Chondrocyte (in vitro differentiated cells): ENCODE results near the gene LGALS7B. TPM values are rescaled to one million over a fixed set of nuclear protein-coding genes. Genes with fewer than 3 reads are reported as not detected.

Source experiments
- DNase-seq: peaks from one replicate; pipeline ENCODE4 v3.0.0; 2021; ENCODE audit warnings: mixed read lengths, low spot score
- H3K27ac Mint-ChIP-seq: one replicate; pipeline ENCODE4 v1.8.0; 2021; ENCODE audit warnings: mild to moderate bottlenecking, moderate library complexity, mixed read lengths; ENCODE audit not compliant: unreplicated experiment
- H3K27me3 Mint-ChIP-seq: 2 replicates; pipeline ENCODE4 v1.8.0; 2021; ENCODE audit warnings: low read depth, mixed read lengths
- H3K36me3 Mint-ChIP-seq: 2 replicates; pipeline ENCODE4 v1.8.0; 2021; ENCODE audit warnings: low read depth, mixed read lengths
- H3K4me1 Mint-ChIP-seq: 2 replicates; pipeline ENCODE4 v1.8.0; 2021; ENCODE audit warnings: low read depth, mild to moderate bottlenecking, mixed read lengths
- H3K4me3 Mint-ChIP-seq: one replicate; pipeline ENCODE4 v1.8.0; 2021; ENCODE audit warnings: mild to moderate bottlenecking, moderate library complexity, mixed read lengths; ENCODE audit not compliant: unreplicated experiment
- H3K9me3 Mint-ChIP-seq: 2 replicates; pipeline ENCODE4 v1.8.0; 2021; ENCODE audit warnings: low read depth, mixed read lengths
- total RNA-seq: library from RNA; stranded (reverse); gene quantifications from 3 replicates; pipeline ENCODE4 v1.2.1, GENCODE V29; 2021
- TF ChIP-seq, protein P1 (sequence below): fragments of 200-600 bp; sonication (generic); IDR thresholded peaks from 2 replicates; pipeline ENCODE4 v1.5.0; 2021; ENCODE audit warnings: antibody characterized with exemption, mild to moderate bottlenecking, moderate library complexity

LGALS7B gene
- total RNA-seq, 1 donor from 2014 or later, result not detected

DNA sequence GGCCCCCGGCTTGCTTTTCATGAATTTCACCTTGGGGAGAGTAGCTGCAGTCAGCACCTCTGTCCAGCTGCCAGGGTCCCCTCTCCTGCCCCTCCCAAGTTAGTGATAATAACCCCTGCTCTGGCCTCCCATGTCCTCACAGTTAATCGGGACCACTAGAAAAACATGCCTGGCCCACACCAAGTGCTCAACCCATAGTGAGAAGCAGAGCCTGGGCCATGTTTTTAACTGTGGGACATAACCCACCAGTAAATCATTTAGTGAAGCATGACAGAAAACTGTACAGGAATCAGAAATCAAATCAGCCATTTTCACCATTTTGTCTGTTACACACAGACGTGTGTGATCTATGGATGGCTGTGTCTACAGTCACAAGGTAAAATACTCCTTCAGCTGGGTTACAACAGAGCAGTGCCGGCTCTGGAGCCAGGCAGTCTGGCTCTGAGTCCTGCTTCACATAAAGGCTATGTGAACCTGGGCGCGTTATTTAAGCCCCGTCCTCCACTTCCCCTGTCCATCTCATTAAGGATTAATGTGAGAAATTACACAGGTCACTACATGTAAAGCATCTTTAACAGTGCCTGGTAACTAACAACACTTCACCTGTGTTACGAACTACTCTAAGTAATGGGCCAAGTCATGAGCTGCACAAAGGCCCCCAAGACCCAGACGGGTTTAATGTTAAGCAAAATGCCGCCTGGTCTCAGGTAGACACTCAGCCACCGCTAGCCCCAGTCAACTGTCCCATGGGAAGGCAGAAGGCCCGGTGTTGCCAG is 50.2 kb downstream of the LGALS7B start:
- Mint-ChIP-seq H3K4me3 (no peak overlapping the region), H3K27ac (peak overlapping the region; percentile 66), H3K36me3 (peaks cover 59% of the 10 kb centered on the region)

DNA sequence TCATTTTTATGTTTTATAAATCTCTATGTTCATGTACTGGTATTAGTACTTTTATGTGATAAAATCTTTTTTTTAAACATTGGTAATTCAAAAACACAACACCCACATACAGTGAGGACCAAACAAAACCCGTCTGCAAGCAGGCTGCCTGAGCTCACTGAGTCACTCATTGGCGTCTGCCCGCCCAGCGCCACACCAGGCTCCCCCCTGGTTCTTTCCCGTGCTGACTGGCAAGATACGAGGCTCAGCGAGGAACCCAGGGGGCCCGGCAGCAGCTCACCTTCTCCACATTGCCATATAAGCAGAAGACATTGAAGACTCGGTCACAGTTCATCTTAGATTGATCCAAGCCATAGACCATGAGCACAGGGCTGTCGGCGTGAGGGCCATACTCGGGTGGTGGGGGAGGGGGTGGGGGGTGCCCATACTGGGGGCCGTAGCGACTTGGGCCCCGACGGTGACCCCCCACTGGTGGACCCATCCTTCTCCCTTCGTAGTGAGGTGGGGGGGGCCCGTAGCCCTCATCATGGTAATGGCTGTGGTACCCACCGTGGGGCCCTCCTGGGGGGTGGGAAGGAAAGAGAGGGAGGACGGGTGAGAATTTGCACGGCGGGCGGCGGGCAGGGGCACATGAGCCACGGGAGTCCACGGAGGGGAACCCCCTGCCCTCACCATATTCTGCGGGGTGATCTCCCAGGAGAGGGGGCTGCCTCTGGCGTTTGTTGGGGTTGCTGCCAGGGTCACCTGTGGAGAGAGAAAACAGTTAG is 51.0 kb downstream of the LGALS7B start:
- Mint-ChIP-seq H3K9me3 (no peaks in the 10 kb centered on the region), H3K36me3 (peaks cover 63% of the 10 kb centered on the region), H3K27me3 (no peaks in the 10 kb centered on the region), H3K27ac (peak overlapping the region; percentile 32), H3K4me1 (peaks cover 26% of the 10 kb centered on the region), H3K4me3 (no peak overlapping the region)
- no peak for DNase-seq
- TF ChIP-seq, protein P1, sequence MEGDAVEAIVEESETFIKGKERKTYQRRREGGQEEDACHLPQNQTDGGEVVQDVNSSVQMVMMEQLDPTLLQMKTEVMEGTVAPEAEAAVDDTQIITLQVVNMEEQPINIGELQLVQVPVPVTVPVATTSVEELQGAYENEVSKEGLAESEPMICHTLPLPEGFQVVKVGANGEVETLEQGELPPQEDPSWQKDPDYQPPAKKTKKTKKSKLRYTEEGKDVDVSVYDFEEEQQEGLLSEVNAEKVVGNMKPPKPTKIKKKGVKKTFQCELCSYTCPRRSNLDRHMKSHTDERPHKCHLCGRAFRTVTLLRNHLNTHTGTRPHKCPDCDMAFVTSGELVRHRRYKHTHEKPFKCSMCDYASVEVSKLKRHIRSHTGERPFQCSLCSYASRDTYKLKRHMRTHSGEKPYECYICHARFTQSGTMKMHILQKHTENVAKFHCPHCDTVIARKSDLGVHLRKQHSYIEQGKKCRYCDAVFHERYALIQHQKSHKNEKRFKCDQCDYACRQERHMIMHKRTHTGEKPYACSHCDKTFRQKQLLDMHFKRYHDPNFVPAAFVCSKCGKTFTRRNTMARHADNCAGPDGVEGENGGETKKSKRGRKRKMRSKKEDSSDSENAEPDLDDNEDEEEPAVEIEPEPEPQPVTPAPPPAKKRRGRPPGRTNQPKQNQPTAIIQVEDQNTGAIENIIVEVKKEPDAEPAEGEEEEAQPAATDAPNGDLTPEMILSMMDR, result no peak

More for the DNA sequence above, 50.2 kb downstream of the LGALS7B start:
- TF ChIP-seq, protein P1, result no peak
- Mint-ChIP-seq H3K4me1 (peaks cover 26% of the 10 kb centered on the region), H3K9me3 (no peaks in the 10 kb centered on the region), H3K27me3 (no peaks in the 10 kb centered on the region)
- DNase-seq, result no peak

DNA sequence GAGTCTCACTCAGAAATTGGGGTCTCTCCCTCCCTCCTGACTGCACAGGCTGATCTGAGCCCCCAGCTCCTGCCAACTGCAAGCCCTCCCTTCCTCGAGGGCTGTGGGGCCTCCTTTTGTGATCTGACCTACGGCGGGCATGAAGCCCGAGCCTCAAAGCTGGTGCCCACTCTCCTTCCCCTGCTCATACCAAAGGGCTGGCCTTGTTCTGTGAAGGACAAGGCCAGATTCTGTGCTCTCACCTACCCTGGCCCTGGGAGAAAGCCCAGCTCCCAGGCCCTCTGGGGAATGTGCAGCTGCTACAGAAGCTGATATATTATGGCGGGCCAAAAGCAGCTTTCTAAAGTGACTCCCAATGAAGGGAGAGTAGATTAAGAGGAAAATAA is 51.6 kb downstream of the LGALS7B start:
- H3K4me1 Mint-ChIP-seq, result peaks cover 24% of the 10 kb centered on the region
- TF ChIP-seq, protein P1, result no peak
- H3K27me3 Mint-ChIP-seq, result no peaks in the 10 kb centered on the region
- H3K27ac Mint-ChIP-seq, result no peak overlapping the region
- no peak overlapping the region for H3K4me3 Mint-ChIP-seq
- no peak for DNase-seq
- H3K9me3 Mint-ChIP-seq, result no peaks in the 10 kb centered on the region
- peaks cover 67% of the 10 kb centered on the region for H3K36me3 Mint-ChIP-seq

Other genes with a start within 250 kb of the LGALS7B start
- gene MAP4K1, start 171.2 kb upstream of the LGALS7B start, total RNA-seq, result 0.23 to 1.4 TPM (median 1.4 TPM) in 3 replicates
- 177 to 208 TPM (median 185 TPM) in 3 replicates for gene EIF3K, start 170.0 kb upstream of the LGALS7B start, total RNA-seq
- gene ACTN4, start 141.6 kb upstream of the LGALS7B start, total RNA-seq, result 641 to 921 TPM (median 917 TPM) in 3 replicates
- 0.40 to 0.44 TPM (median 0.44 TPM) in 3 replicates for gene CAPN12, start 44.7 kb upstream of the LGALS7B start, total RNA-seq
- gene LGALS7, start 15.7 kb upstream of the LGALS7B start, total RNA-seq, result not detected in 3 replicates
- gene LGALS4, start 23.7 kb downstream of the LGALS7B start, total RNA-seq, result 0.75 TPM in 1 of 3 replicates, not detected in the others
- 94.9 to 112 TPM (median 94.9 TPM) in 3 replicates for gene ECH1, start 42.6 kb downstream of the LGALS7B start, total RNA-seq
- 214 to 255 TPM (median 222 TPM) in 3 replicates for gene HNRNPL, start 60.8 kb downstream of the LGALS7B start, total RNA-seq
- gene RINL, start 89.1 kb downstream of the LGALS7B start, total RNA-seq, result 0.65 to 0.92 TPM (median 0.92 TPM) in 3 replicates
- 54.0 to 57.1 TPM (median 54.2 TPM) in 3 replicates for gene SIRT2, start 110.4 kb downstream of the LGALS7B start, total RNA-seq
- 15.3 to 17.3 TPM (median 15.8 TPM) in 3 replicates for gene NFKBIB, start 110.8 kb downstream of the LGALS7B start, total RNA-seq
- gene CCER2, start 123.0 kb downstream of the LGALS7B start, total RNA-seq, result 0.69 TPM in 1 of 3 replicates, not detected in the others
- 14.4 to 25.8 TPM (median 15.6 TPM) in 3 replicates for gene SARS2, start 141.6 kb downstream of the LGALS7B start, total RNA-seq
- gene MRPS12, start 141.7 kb downstream of the LGALS7B start, total RNA-seq, result 23.1 to 34.0 TPM (median 27.7 TPM) in 3 replicates
- gene FBXO17, start 186.5 kb downstream of the LGALS7B start, total RNA-seq, result 40.2 to 44.9 TPM (median 40.6 TPM) in 3 replicates
- 4.6 to 7.4 TPM (median 6.7 TPM) in 3 replicates for gene FBXO27, start 243.3 kb downstream of the LGALS7B start, total RNA-seq